ENCODE data around the gene COPS6.

Gene COPS6

GRCh38 chr7:100048680-100049079 lies 40.1 kb upstream of the COPS6 start:
- Histone ChIP-seq H3K27me3 (ENCODE audit: control insufficient read depth, low read length) (no peaks in the 10 kb centered on the region), H3K79me2 (ENCODE audit: control insufficient read depth, low read length) (peaks cover 9% of the 10 kb centered on the region), H3K4me2 (ENCODE audit: low read length) (peak overlapping the region; percentile 83), H3K36me3 (ENCODE audit: control insufficient read depth, low read length) (no peaks in the 10 kb centered on the region), H3F3A (ENCODE audit: control insufficient read depth, insufficient read depth) (no peaks in the 10 kb centered on the region; the same call in 1 of the 2 replicates), H3K4me1 (ENCODE audit: control insufficient read depth, low read length) (peaks cover 24% of the 10 kb centered on the region), H3K4me3 (ENCODE audit: low read length) (peak overlapping the region; percentile 95), H4K20me1 (ENCODE audit: control insufficient read depth, insufficient read depth, low read depth, low read length) (no peaks in the 10 kb centered on the region), H3K9me2 (replicated peaks; ENCODE audit: control insufficient read depth, low read length) (0 out of 2 replicates have a peak, but pooled peaks cover 4% of the 10 kb centered on the region), H3K9me3 (ENCODE audit: control insufficient read depth, insufficient read depth, low read length) (no peaks in the 10 kb centered on the region), H3K27ac (ENCODE audit: low read depth, low read length) (no peak overlapping the region)
- TF ChIP-seq CTCF (IDR thresholded peaks at IDR 0.05; ENCODE audit: low read depth, low read length, poor library complexity, severe bottlenecking), result no peak
- no peak for TF ChIP-seq EZH2phosphoT487 (IDR thresholded peaks at IDR 0.05; ENCODE audit: borderline replicate concordance, low read length)

GRCh38 chr7:100049441-100050291 lies 39.1 kb upstream of the COPS6 start, which contains the start of gene ZSCAN21:
Gene ZSCAN21 (plus strand): TSS chr7:100049774. CDS start chr7:100057007, 7,233 bp downstream.
- TF ChIP-seq CTCF (IDR thresholded peaks at IDR 0.05; ENCODE audit: low read depth, low read length, poor library complexity, severe bottlenecking), result peak; percentile 65
- TF ChIP-seq EZH2phosphoT487 (IDR thresholded peaks at IDR 0.05; ENCODE audit: borderline replicate concordance, low read length), result no peak
- 0 out of 2 replicates have a peak, but pooled peaks cover 4% of the 10 kb centered on the region for H3K9me2 ChIP-seq (replicated peaks; ENCODE audit: control insufficient read depth, low read length)
- H3K9me3 ChIP-seq (ENCODE audit: control insufficient read depth, insufficient read depth, low read length), result no peaks in the 10 kb centered on the region
- H3K27me3 ChIP-seq (ENCODE audit: control insufficient read depth, low read length), result no peaks in the 10 kb centered on the region
- H4K20me1 ChIP-seq (ENCODE audit: control insufficient read depth, insufficient read depth, low read depth, low read length), result no peaks in the 10 kb centered on the region
- peak within 1 kb of the TSS; percentile 95 for H3K4me3 ChIP-seq (ENCODE audit: low read length)
- no peaks in the 10 kb centered on the region; the same call in 1 of the 2 replicates for H3F3A ChIP-seq (ENCODE audit: control insufficient read depth, insufficient read depth)
- H3K79me2 ChIP-seq (ENCODE audit: control insufficient read depth, low read length), result peaks cover 9% of the 10 kb centered on the region
- no peaks in the 10 kb centered on the region for H3K36me3 ChIP-seq (ENCODE audit: control insufficient read depth, low read length)
- peak within 1 kb of the TSS; percentile 83 for H3K4me2 ChIP-seq (ENCODE audit: low read length)
- peaks cover 22% of the 10 kb centered on the region for H3K4me1 ChIP-seq (ENCODE audit: control insufficient read depth, low read length)
- H3K27ac ChIP-seq (ENCODE audit: low read depth, low read length), result peak within 1 kb of the TSS; percentile 34; the same call in 1 of the 2 replicates

GRCh38 chr7:100051611-100052010 lies 37.2 kb upstream of the COPS6 start:
- H3K4me2 ChIP-seq (ENCODE audit: low read length), result no peak overlapping the region
- H3K4me1 ChIP-seq (ENCODE audit: control insufficient read depth, low read length), result peaks cover 17% of the 10 kb centered on the region
- no peak overlapping the region for H3K4me3 ChIP-seq (ENCODE audit: low read length)
- peaks cover 9% of the 10 kb centered on the region for H3K79me2 ChIP-seq (ENCODE audit: control insufficient read depth, low read length)
- no peaks in the 10 kb centered on the region for H3K27me3 ChIP-seq (ENCODE audit: control insufficient read depth, low read length)
- H3K27ac ChIP-seq (ENCODE audit: low read depth, low read length), result no peak overlapping the region
- H3K9me3 ChIP-seq (ENCODE audit: control insufficient read depth, insufficient read depth, low read length), result no peaks in the 10 kb centered on the region
- no peaks in the 10 kb centered on the region; the same call in 1 of the 2 replicates for H3F3A ChIP-seq (ENCODE audit: control insufficient read depth, insufficient read depth)
- H3K36me3 ChIP-seq (ENCODE audit: control insufficient read depth, low read length), result no peaks in the 10 kb centered on the region
- no peaks in the 10 kb centered on the region for H4K20me1 ChIP-seq (ENCODE audit: control insufficient read depth, insufficient read depth, low read depth, low read length)
- H3K9me2 ChIP-seq (replicated peaks; ENCODE audit: control insufficient read depth, low read length), result 0 out of 2 replicates have a peak, but pooled peaks cover 4% of the 10 kb centered on the region
- TF ChIP-seq EZH2phosphoT487 (IDR thresholded peaks at IDR 0.05; ENCODE audit: borderline replicate concordance, low read length) (no peak), CTCF (IDR thresholded peaks at IDR 0.05; ENCODE audit: low read depth, low read length, poor library complexity, severe bottlenecking) (no peak)

All from DOHH2 (cell line).